ENCODE measurements around the gene SLC25A3. TPM values are rescaled to one million over a fixed set of nuclear protein-coding genes. Genes with fewer than 3 reads are reported as not detected.

The SLC25A3 gene
- polyA plus RNA-seq, 1 donor (not counting 4 experiments of a cell fraction or from before 2014, with no cell fraction given) = 389 TPM

- H3K9me3 ChIP-seq (ENCODE audit: control insufficient read depth, low read depth, low read length) = no peaks in the 10 kb centered on the region
- H3K27ac ChIP-seq (ENCODE audit: control insufficient read depth, insufficient read depth, low read length) = no peak overlapping the region
- H3K79me2 ChIP-seq (ENCODE audit: control insufficient read depth, insufficient read depth, low read length) = peaks cover 28% of the 10 kb centered on the region
- DNase-seq (ENCODE audit: low read depth, low spot score) (no peak), FAIRE-seq (no peak)
- peaks cover 11% of the 10 kb centered on the region for H3K4me1 ChIP-seq (ENCODE audit: control insufficient read depth, extremely low read depth, insufficient read depth, low read length)
- H3K9me1 ChIP-seq (ENCODE audit: control insufficient read depth, extremely low read depth, insufficient read depth, low read length) = no peaks in the 10 kb centered on the region
- H3K4me2 ChIP-seq (ENCODE audit: control insufficient read depth, extremely low read depth, insufficient read depth, low read depth, low read length) = no peak overlapping the region
- H3K36me3 ChIP-seq (ENCODE audit: control insufficient read depth in 2 of 2, extremely low read depth in 1 of 2, insufficient read depth in 2 of 2, low read length in 2 of 2) = peaks cover 1 to 9% of the 10 kb centered on the region in 2 experiments
- H3K27me3 ChIP-seq (ENCODE audit: control insufficient read depth, extremely low read depth, insufficient read depth, low read length) = no peaks in the 10 kb centered on the region
- dilution Hi-C loops (cut with MboI; ENCODE audit: extremely low pct_ligation_motif_present, low sequenced_read_pairs) = no loop called here
- no peak overlapping the region for H2AFZ ChIP-seq (ENCODE audit: control insufficient read depth, low read length)
- no peak overlapping the region for H3K9ac ChIP-seq (ENCODE audit: control insufficient read depth, extremely low read depth, insufficient read depth, low read length)
- no peak overlapping the region for H3K4me3 ChIP-seq (ENCODE audit: control insufficient read depth in 2 of 3, extremely low read depth in 1 of 3, insufficient read depth in 2 of 3, low read depth in 1 of 3, low read length in 3 of 3)
- H4K20me1 ChIP-seq (ENCODE audit: control insufficient read depth, extremely low read depth, insufficient read depth, low read length) = peaks cover 20% of the 10 kb centered on the region
- TF ChIP-seq EZH2 (IDR thresholded peaks at IDR 0.05; ENCODE audit: low read length) = no peak
- TF ChIP-seq, protein P1, sequence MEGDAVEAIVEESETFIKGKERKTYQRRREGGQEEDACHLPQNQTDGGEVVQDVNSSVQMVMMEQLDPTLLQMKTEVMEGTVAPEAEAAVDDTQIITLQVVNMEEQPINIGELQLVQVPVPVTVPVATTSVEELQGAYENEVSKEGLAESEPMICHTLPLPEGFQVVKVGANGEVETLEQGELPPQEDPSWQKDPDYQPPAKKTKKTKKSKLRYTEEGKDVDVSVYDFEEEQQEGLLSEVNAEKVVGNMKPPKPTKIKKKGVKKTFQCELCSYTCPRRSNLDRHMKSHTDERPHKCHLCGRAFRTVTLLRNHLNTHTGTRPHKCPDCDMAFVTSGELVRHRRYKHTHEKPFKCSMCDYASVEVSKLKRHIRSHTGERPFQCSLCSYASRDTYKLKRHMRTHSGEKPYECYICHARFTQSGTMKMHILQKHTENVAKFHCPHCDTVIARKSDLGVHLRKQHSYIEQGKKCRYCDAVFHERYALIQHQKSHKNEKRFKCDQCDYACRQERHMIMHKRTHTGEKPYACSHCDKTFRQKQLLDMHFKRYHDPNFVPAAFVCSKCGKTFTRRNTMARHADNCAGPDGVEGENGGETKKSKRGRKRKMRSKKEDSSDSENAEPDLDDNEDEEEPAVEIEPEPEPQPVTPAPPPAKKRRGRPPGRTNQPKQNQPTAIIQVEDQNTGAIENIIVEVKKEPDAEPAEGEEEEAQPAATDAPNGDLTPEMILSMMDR (optimal IDR thresholded peaks at IDR 0.05 in 1 of 3, IDR thresholded peaks at IDR 0.05 in 1 of 3, conservative IDR thresholded peaks at IDR 0.05 in 1 of 3; ENCODE audit: extremely low read depth in 1 of 3, insufficient read depth in 2 of 3, low read length in 3 of 3) = no peak
Observed at GRCh38 chr12:98591209-98591608, 2.3 kb upstream of the SLC25A3 start.

GRCh38 chr12:98592825-98593322 is 612 bp upstream of the SLC25A3 start:
- DNase-seq (ENCODE audit: low read depth, low spot score) = no peak
- Histone ChIP-seq H3K36me3 (ENCODE audit: control insufficient read depth in 2 of 2, extremely low read depth in 1 of 2, insufficient read depth in 2 of 2, low read length in 2 of 2) (peaks cover 3 to 19% of the 10 kb centered on the region in 2 experiments), H4K20me1 (ENCODE audit: control insufficient read depth, extremely low read depth, insufficient read depth, low read length) (peaks cover 30% of the 10 kb centered on the region), H3K79me2 (ENCODE audit: control insufficient read depth, insufficient read depth, low read length) (peaks cover 44% of the 10 kb centered on the region), H3K4me3 (ENCODE audit: control insufficient read depth in 2 of 3, extremely low read depth in 1 of 3, insufficient read depth in 2 of 3, low read depth in 1 of 3, low read length in 3 of 3) (peak overlapping the region; percentile 78 to 98 (median 82)), H3K27me3 (ENCODE audit: control insufficient read depth, extremely low read depth, insufficient read depth, low read length) (no peaks in the 10 kb centered on the region), H3K4me2 (ENCODE audit: control insufficient read depth, extremely low read depth, insufficient read depth, low read depth, low read length) (peak overlapping the region; percentile 97), H2AFZ (ENCODE audit: control insufficient read depth, low read length) (peak overlapping the region; percentile 96), H3K9ac (ENCODE audit: control insufficient read depth, extremely low read depth, insufficient read depth, low read length) (peak overlapping the region; percentile 99), H3K4me1 (ENCODE audit: control insufficient read depth, extremely low read depth, insufficient read depth, low read length) (peaks cover 15% of the 10 kb centered on the region), H3K9me3 (ENCODE audit: control insufficient read depth, low read depth, low read length) (no peaks in the 10 kb centered on the region), H3K9me1 (ENCODE audit: control insufficient read depth, extremely low read depth, insufficient read depth, low read length) (no peaks in the 10 kb centered on the region), H3K27ac (ENCODE audit: control insufficient read depth, insufficient read depth, low read length) (peak overlapping the region; percentile 92)
- FAIRE-seq = no peak
- dilution Hi-C loops (cut with MboI; ENCODE audit: extremely low pct_ligation_motif_present, low sequenced_read_pairs) = no loop called here
- TF ChIP-seq, protein P1 (optimal IDR thresholded peaks at IDR 0.05 in 1 of 3, IDR thresholded peaks at IDR 0.05 in 1 of 3, conservative IDR thresholded peaks at IDR 0.05 in 1 of 3; ENCODE audit: extremely low read depth in 1 of 3, insufficient read depth in 2 of 3, low read length in 3 of 3) = no peak
- no peak for TF ChIP-seq EZH2 (IDR thresholded peaks at IDR 0.05; ENCODE audit: low read length)
